HG02870 (cell line): ENCODE results near the gene DOP1B.
"Not testable (repeated sequence)": the region's sequence is repeated elsewhere in the genome, so short reads cannot be mapped to it uniquely, and the experiment has no call there.

Source experiments
- ATAC-seq: cut with Tn5 transposase; IDR thresholded peaks from one replicate; pipeline ENCODE4 v1.9.1; 2021; ENCODE audit warnings: mild to moderate bottlenecking, moderate library complexity; ENCODE audit not compliant: unreplicated experiment

DOP1B gene

GRCh38 chr21:36170823-36171222 is 14.2 kb downstream of the DOP1B start:
- no peak for ATAC-seq

- no peak for ATAC-seq
Measured at GRCh38 chr21:36171336-36171735, 14.7 kb downstream of the DOP1B start.

GRCh38 chr21:36171741-36172331 is 15.2 kb downstream of the DOP1B start:
- ATAC-seq = no peak

- no peak for ATAC-seq
Measured at GRCh38 chr21:36174780-36175179, 18.2 kb downstream of the DOP1B start.

GRCh38 chr21:36175771-36176565 is 19.3 kb downstream of the DOP1B start:
- no peak for ATAC-seq

- no peak for ATAC-seq
Measured at GRCh38 chr21:36178349-36178748, 21.7 kb downstream of the DOP1B start.

- no peak for ATAC-seq
Measured at GRCh38 chr21:36179145-36179544, 22.5 kb downstream of the DOP1B start.

GRCh38 chr21:36180963-36181362 is 24.3 kb downstream of the DOP1B start:
- no peak for ATAC-seq

- no peak for ATAC-seq
Measured at GRCh38 chr21:36183144-36183795, 26.6 kb downstream of the DOP1B start.

GRCh38 chr21:36184545-36184944 is 27.9 kb downstream of the DOP1B start:
- ATAC-seq = no peak

GRCh38 chr21:36185523-36185922 is 28.9 kb downstream of the DOP1B start:
- no peak for ATAC-seq

- ATAC-seq = no peak
Measured at GRCh38 chr21:36186081-36186480, 29.5 kb downstream of the DOP1B start.

- no peak for ATAC-seq
Measured at GRCh38 chr21:36186506-36187399, 30.1 kb downstream of the DOP1B start.

- ATAC-seq = no peak
Measured at GRCh38 chr21:36188081-36188681, 31.6 kb downstream of the DOP1B start.

GRCh38 chr21:36188937-36189336 is 32.3 kb downstream of the DOP1B start:
- ATAC-seq = no peak

GRCh38 chr21:36190736-36191135 is 34.1 kb downstream of the DOP1B start:
- ATAC-seq = no peak

- ATAC-seq = no peak
Measured at GRCh38 chr21:36193200-36193599, 36.6 kb downstream of the DOP1B start.

- no peak for ATAC-seq
Measured at GRCh38 chr21:36194024-36194423, 37.4 kb downstream of the DOP1B start.

- no peak for ATAC-seq
Measured at GRCh38 chr21:36195613-36196012, 39.0 kb downstream of the DOP1B start.

GRCh38 chr21:36199021-36199420 is 42.4 kb downstream of the DOP1B start:
- ATAC-seq = no peak

- not testable (repeated sequence) for ATAC-seq
Measured at GRCh38 chr21:36199575-36199974, 43.0 kb downstream of the DOP1B start.
